Endometrial microvascular endothelial cells (primary cell): Measurements from ENCODE around the gene CACNA1C. TPM values are rescaled to one million over a fixed set of nuclear protein-coding genes. Genes with fewer than 3 reads are reported as not detected.

Experiments used
- in situ Hi-C: cut with HindIII; loops from 2 replicates; pipeline ENCODE4 v1.10.0; 2017; ENCODE audit warnings: low sequenced_read_pairs, low pct_unique_long_range_greater_than_20kb; ENCODE audit errors: inconsistent ontology term
- total RNA-seq: library from RNA; depleted of rRNA; stranded (reverse); fragments of >200 nt; gene quantifications from one replicate; pipeline ENCODE4 v1.2.3, GENCODE V29; 2015; ENCODE audit errors: inconsistent ontology term

The CACNA1C gene
- total RNA-seq, 1 donor from 2014 or later: not detected

GRCh38 chr12:2312770-2313169 lies 260.0 kb downstream of the CACNA1C start:
- in situ Hi-C loops: no loop called here

GRCh38 chr12:2314492-2314891 lies 261.7 kb downstream of the CACNA1C start:
- in situ Hi-C loops: no loop called here

- in situ Hi-C loops: no loop called here
These were observed 265.0 kb downstream of the CACNA1C start for GRCh38 chr12:2317772-2318171.

- in situ Hi-C loops: no loop called here
These were observed 265.5 kb downstream of the CACNA1C start for GRCh38 chr12:2318286-2318685.

GRCh38 chr12:2319136-2319535 lies 266.3 kb downstream of the CACNA1C start:
- in situ Hi-C loops: no loop called here

- in situ Hi-C loops: no loop called here
These were observed 267.1 kb downstream of the CACNA1C start for GRCh38 chr12:2319737-2320506.

- in situ Hi-C loops: no loop called here
These were observed 268.1 kb downstream of the CACNA1C start for GRCh38 chr12:2320841-2321240.

GRCh38 chr12:2322554-2323120 lies 269.9 kb downstream of the CACNA1C start:
- in situ Hi-C loops: no loop called here

GRCh38 chr12:2323532-2324255 lies 270.9 kb downstream of the CACNA1C start:
- in situ Hi-C loops: no loop called here

- in situ Hi-C loops: no loop called here
These were observed 271.6 kb downstream of the CACNA1C start for GRCh38 chr12:2324387-2324786.

- in situ Hi-C loops: no loop called here
These were observed 272.7 kb downstream of the CACNA1C start for GRCh38 chr12:2325519-2325918.

- in situ Hi-C loops: no loop called here
These were observed 273.7 kb downstream of the CACNA1C start for GRCh38 chr12:2326470-2326869.

GRCh38 chr12:2328661-2329060 lies 275.9 kb downstream of the CACNA1C start:
- in situ Hi-C loops: no loop called here

GRCh38 chr12:2329661-2330210 lies 276.9 kb downstream of the CACNA1C start:
- in situ Hi-C loops: no loop called here

GRCh38 chr12:2332236-2332635 lies 279.4 kb downstream of the CACNA1C start:
- in situ Hi-C loops: no loop called here

- in situ Hi-C loops: no loop called here
These were observed 280.2 kb downstream of the CACNA1C start for GRCh38 chr12:2332947-2333346.

GRCh38 chr12:2333491-2334195 lies 280.9 kb downstream of the CACNA1C start:
- in situ Hi-C loops: no loop called here

- in situ Hi-C loops: no loop called here
These were observed 281.5 kb downstream of the CACNA1C start for GRCh38 chr12:2334271-2334670.

GRCh38 chr12:2334689-2335088 lies 281.9 kb downstream of the CACNA1C start:
- in situ Hi-C loops: no loop called here
